SK-N-SH (cell line): Measurements from ENCODE around the gene WDR3. TPM values are rescaled to one million over a fixed set of nuclear protein-coding genes. Genes with fewer than 3 reads are reported as not detected.
"Not testable (repeated sequence)": the region's sequence is repeated elsewhere in the genome, so short reads cannot be mapped to it uniquely, and the experiment has no call there.

Experiments
- CTCF ChIA-PET: fragments of 300-600, 350-600 bp; formaldehyde crosslinking; extraction: SDS; loops from one replicate; lab custom pipeline; 2021; lab: Yijun Ruan, JAX
- POLR2A ChIA-PET: fragments of 350-600 bp; sonication (Branson Sonifier 250); formaldehyde crosslinking; extraction: SDS; loops from one replicate; lab custom pipeline; 2020; ENCODE audit warnings: antibody characterized with exemption, inconsistent platforms; lab: Yijun Ruan, JAX
- DNase-seq: peaks from one replicate; pipeline ENCODE4 v3.0.0; 2012
- H2AFZ ChIP-seq: fragments of 200-600 bp; sonication (generic); 2 replicates; pipeline ENCODE4 v1.8.1; 2016; ENCODE audit warnings: antibody characterized with exemption, mild to moderate bottlenecking, low read depth
- H3F3A ChIP-seq: fragments of 200-600 bp; sonication (generic); replicated peaks from 2 replicates; pipeline ENCODE3; 2016; ENCODE audit warnings: antibody characterized with exemption, mild to moderate bottlenecking; ENCODE audit not compliant: insufficient read depth
- H3K27ac ChIP-seq, 2 experiments: fragments of 200-500 bp in 1 of 2; fragments of 200-600 bp in 1 of 2; sonication (Bioruptor generic) in 1 of 2; sonication (generic), shearing (Covaris generic) in 1 of 2; 2 replicates each; pipeline versions ENCODE4 v1.5.1 to v1.6.1; 2014 to 2016; ENCODE audit warnings: low read depth in 2 of 2, inconsistent platforms in 1 of 2, low read length in 1 of 2, mild to moderate bottlenecking in 1 of 2, mixed read lengths in 1 of 2
- H3K27me3 ChIP-seq: fragments of 200-600 bp; sonication (generic), shearing (Covaris generic); 2 replicates; pipeline ENCODE4 v1.6.1; 2016; ENCODE audit warnings: mixed run types; ENCODE audit not compliant: insufficient read depth
- H3K36me3 ChIP-seq, 2 experiments: fragments of 200-500 bp in 1 of 2; fragments of 200-600 bp in 1 of 2; sonication (Bioruptor generic) in 1 of 2; sonication (generic) in 1 of 2; replicated peaks in 1 of 2; 2 replicates each; pipeline versions ENCODE3 to v1.5.1; 2014 to 2016; ENCODE audit warnings: low read length in 1 of 2, mild to moderate bottlenecking in 1 of 2; ENCODE audit not compliant: insufficient read depth in 2 of 2, control insufficient read depth in 1 of 2
- H3K4me1 ChIP-seq, 2 experiments: fragments of 200-500 bp in 1 of 2; fragments of 200-600 bp in 1 of 2; sonication (Bioruptor generic) in 1 of 2; sonication (generic), shearing (Covaris generic) in 1 of 2; 2 replicates each; pipeline versions ENCODE4 v1.5.1 to v1.6.1; 2014 to 2016; ENCODE audit warnings: low read depth in 1 of 2, low read length in 1 of 2, mixed run types in 1 of 2; ENCODE audit not compliant: insufficient read depth in 2 of 2, control insufficient read depth in 1 of 2
- H3K4me2 ChIP-seq: fragments of 200-600 bp; sonication (generic), shearing (Covaris generic); 2 replicates; pipeline ENCODE4 v1.6.1; 2017; ENCODE audit warnings: mixed run types
- H3K4me3 ChIP-seq, 2 experiments: fragments of 200-500 bp in 1 of 2; fragments of 200-600 bp in 1 of 2; sonication (Bioruptor generic) in 1 of 2; sonication (generic), shearing (Covaris generic) in 1 of 2; 2 replicates each; pipeline versions ENCODE4 v1.5.1 to v1.8.1; 2014 to 2016; ENCODE audit warnings: low read depth in 2 of 2, inconsistent platforms in 1 of 2, low read length in 1 of 2, mild to moderate bottlenecking in 1 of 2, mixed read lengths in 1 of 2, moderate library complexity in 1 of 2
- H3K79me2 ChIP-seq: fragments of 200-600 bp; sonication (generic); 2 replicates; pipeline ENCODE4 v1.8.1; 2017; ENCODE audit warnings: mild to moderate bottlenecking; ENCODE audit not compliant: insufficient read depth
- H3K9ac ChIP-seq: fragments of 200-600 bp; sonication (generic); 2 replicates; pipeline ENCODE4 v1.6.1; 2017; ENCODE audit warnings: mixed run types
- H3K9me2 ChIP-seq: fragments of 200-600 bp; sonication (generic); 2 replicates; pipeline ENCODE4 v1.6.1; 2017; ENCODE audit warnings: mixed run types
- H3K9me3 ChIP-seq: fragments of 200-600 bp; sonication (generic); 2 replicates; pipeline ENCODE4 v1.6.1; 2017; ENCODE audit warnings: mixed run types, mild to moderate bottlenecking, moderate library complexity
- H4K20me1 ChIP-seq: fragments of 200-600 bp; sonication (generic); 2 replicates; pipeline ENCODE4 v1.6.1; 2017; ENCODE audit warnings: mild to moderate bottlenecking, mixed run types; ENCODE audit not compliant: insufficient read depth
- ELF1 ChIP-seq: IDR thresholded peaks from 2 replicates; pipeline ENCODE4 v1.4.0; 2012
- FOXM1 ChIP-seq: IDR thresholded peaks from 2 replicates; pipeline ENCODE4 v1.4.0; 2012; ENCODE audit warnings: low read depth, mild to moderate bottlenecking
- MXI1 ChIP-seq: IDR thresholded peaks from 2 replicates; pipeline ENCODE4 v1.6.1; 2012; ENCODE audit warnings: mild to moderate bottlenecking, low read depth, low read length, improper control_type of control experiment
- NFIC ChIP-seq: IDR thresholded peaks from 2 replicates; pipeline ENCODE4 v1.4.0; 2012; ENCODE audit warnings: borderline replicate concordance
- POLR2AphosphoS5 ChIP-seq: IDR thresholded peaks from 2 replicates; pipeline ENCODE4 v1.6.1; 2012; ENCODE audit warnings: low read depth, low read length
- RCOR1 ChIP-seq: fragments of 150-350 bp; IDR thresholded peaks from 2 replicates; pipeline ENCODE4 v1.6.1; 2017; ENCODE audit warnings: antibody characterized with exemption, low read length
- TEAD4 ChIP-seq: IDR thresholded peaks from 2 replicates; pipeline ENCODE4 v1.4.0; 2012; ENCODE audit warnings: mild to moderate bottlenecking, borderline replicate concordance; ENCODE audit not compliant: insufficient read depth
- WGBS: methylation state at CpG from one replicate; pipeline ENCODE4 v1.1.6; 2017; ENCODE audit warnings: low lambda C conversion rate; 5-methylcytosine and 5-hydroxymethylcytosine counted together
- polyA plus RNA-seq, 3 experiments: library from polyadenylated mRNA; depleted of rRNA; stranded (reverse); fragments of >200 nt; gene quantifications; 2 replicates each; pipeline ENCODE4 v1.2.3, GENCODE V29; 2012
- TF ChIP-seq, protein P1 (sequence below): IDR thresholded peaks from 2 replicates; pipeline ENCODE4 v1.4.0; 2012; ENCODE audit warnings: low read depth, borderline replicate concordance

The WDR3 gene
- polyA plus RNA-seq, 1 of the 3 experiments (the other 2 are of a cell fraction) = 26.9 TPM

DNA sequence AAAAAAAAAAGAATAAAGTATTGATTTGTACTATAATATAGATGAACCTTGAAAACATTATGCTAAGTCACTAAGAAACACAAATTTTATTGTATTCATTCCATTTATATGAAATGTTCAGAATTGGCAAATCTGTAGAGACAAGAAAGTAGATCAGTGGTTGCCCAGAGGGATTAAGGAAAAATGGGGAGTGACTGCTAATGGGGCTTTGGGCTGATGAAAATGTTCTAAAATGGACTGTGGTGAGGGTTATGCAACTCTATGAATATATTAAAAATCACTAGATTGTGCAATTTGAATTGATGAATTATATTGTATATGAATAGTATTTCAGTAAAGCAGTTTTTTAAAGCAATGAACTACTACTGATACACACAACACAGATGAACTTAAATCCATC lies 10.2 kb upstream of the WDR3 start:
- Histone ChIP-seq H3K27ac (no peak overlapping the region), H3K9ac (no peak overlapping the region), H3K4me3 (no peak overlapping the region), H3K4me2 (no peak overlapping the region), H3K9me2 (no peaks in the 10 kb centered on the region), H4K20me1 (peaks cover 12% of the 10 kb centered on the region), H3K79me2 (peaks cover 40% of the 10 kb centered on the region), H3K36me3 (peaks cover 53 to 58% of the 10 kb centered on the region in 2 experiments), H3K27me3 (no peaks in the 10 kb centered on the region), H3F3A (no peaks in the 10 kb centered on the region), H2AFZ (no peak overlapping the region), H3K9me3 (no peaks in the 10 kb centered on the region), H3K4me1 (no peaks in the 10 kb centered on the region)
- DNase-seq = no peak
- TF ChIP-seq POLR2AphosphoS5 (no peak), MXI1 (no peak), ELF1 (no peak)
- POLR2A ChIA-PET = no interaction called here
- CTCF ChIA-PET = interaction anchor here (1.4 kb wide), 1 partner anchor 10 kb away, joined by 4 read pairs; the partner anchor contains the start of genes GDAP2 and WDR3

DNA sequence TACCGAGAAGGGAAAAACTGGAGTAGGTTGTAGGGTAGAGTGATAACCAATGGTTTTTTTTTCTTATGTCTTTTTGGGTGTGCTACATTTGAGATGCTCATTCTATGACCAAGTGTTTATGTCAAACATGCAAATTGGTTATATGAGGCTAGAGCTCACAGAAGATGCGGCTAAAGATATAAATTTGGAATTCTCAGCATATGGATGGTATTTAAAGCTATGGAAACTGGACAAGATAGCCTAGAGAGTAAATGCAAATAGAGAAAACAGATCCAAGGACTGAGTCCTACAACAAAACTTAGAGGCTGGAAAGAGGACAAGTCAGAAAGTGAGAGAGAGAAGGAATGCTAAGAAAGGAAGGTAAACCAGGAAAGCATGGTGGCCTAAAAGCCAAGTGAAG lies 7.5 kb upstream of the WDR3 start:
- Histone ChIP-seq H3K9ac (no peak overlapping the region), H3K4me1 (no peaks in the 10 kb centered on the region; a peak in 1 of 4 replicates), H3K9me2 (no peaks in the 10 kb centered on the region), H3K9me3 (no peaks in the 10 kb centered on the region), H3K79me2 (peaks cover 67% of the 10 kb centered on the region), H3K4me2 (no peak overlapping the region), H3F3A (no peaks in the 10 kb centered on the region), H3K4me3 (no peak overlapping the region), H3K27ac (no peak overlapping the region), H3K27me3 (no peaks in the 10 kb centered on the region), H4K20me1 (peaks cover 35% of the 10 kb centered on the region), H3K36me3 (peaks cover 36 to 42% of the 10 kb centered on the region in 2 experiments), H2AFZ (no peak overlapping the region)
- 96% methylated on average over 2 of the region's 2 CpGs for whole genome bisulfite sequencing
- ChIA-PET POLR2A (no interaction called here), CTCF (no interaction called here)
- TF ChIP-seq, protein P1, sequence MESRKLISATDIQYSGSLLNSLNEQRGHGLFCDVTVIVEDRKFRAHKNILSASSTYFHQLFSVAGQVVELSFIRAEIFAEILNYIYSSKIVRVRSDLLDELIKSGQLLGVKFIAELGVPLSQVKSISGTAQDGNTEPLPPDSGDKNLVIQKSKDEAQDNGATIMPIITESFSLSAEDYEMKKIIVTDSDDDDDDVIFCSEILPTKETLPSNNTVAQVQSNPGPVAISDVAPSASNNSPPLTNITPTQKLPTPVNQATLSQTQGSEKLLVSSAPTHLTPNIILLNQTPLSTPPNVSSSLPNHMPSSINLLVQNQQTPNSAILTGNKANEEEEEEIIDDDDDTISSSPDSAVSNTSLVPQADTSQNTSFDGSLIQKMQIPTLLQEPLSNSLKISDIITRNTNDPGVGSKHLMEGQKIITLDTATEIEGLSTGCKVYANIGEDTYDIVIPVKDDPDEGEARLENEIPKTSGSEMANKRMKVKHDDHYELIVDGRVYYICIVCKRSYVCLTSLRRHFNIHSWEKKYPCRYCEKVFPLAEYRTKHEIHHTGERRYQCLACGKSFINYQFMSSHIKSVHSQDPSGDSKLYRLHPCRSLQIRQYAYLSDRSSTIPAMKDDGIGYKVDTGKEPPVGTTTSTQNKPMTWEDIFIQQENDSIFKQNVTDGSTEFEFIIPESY = no peak
- TF ChIP-seq TEAD4 (no peak), NFIC (no peak), FOXM1 (no peak), RCOR1 (no peak)
- DNase-seq = no peak

DNA sequence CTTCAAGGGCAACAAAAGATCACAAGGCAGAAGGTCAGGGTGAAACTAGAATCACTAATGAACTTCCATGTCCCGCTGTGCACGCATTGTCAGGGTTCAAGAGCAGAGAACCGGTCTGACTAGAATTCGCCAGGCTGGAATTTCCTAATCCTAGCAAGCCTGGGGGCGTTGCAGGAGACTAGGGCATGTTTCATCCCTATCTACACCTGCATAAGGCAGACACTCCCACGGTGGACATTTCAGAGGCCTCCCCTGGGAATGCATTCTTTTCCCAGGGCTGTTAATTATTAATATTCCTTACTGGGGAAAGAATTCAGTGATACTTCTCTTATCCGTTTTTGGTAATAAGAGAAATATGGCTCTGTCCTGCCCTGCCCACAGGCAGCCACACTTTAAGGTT lies 6.8 kb upstream of the WDR3 start:
- H3K9me3 ChIP-seq, H3K4me1 ChIP-seq, H2AFZ ChIP-seq, H3K27ac ChIP-seq, H3K9ac ChIP-seq, POLR2A ChIA-PET, CTCF ChIA-PET, H3K9me2 ChIP-seq, H3K4me2 ChIP-seq, H3F3A ChIP-seq, DNase-seq, H3K4me3 ChIP-seq, H3K27me3 ChIP-seq: not testable (repeated sequence)
- 96% methylated on average over 7 of the region's 7 CpGs for WGBS
- H3K79me2 ChIP-seq = peaks cover 74% of the 10 kb centered on the region
- H3K36me3 ChIP-seq = peaks cover 29 to 34% of the 10 kb centered on the region in 2 experiments
- H4K20me1 ChIP-seq = peaks cover 42% of the 10 kb centered on the region
